Measurements from ENCODE around the gene PIF1.

Gene PIF1, protein sequence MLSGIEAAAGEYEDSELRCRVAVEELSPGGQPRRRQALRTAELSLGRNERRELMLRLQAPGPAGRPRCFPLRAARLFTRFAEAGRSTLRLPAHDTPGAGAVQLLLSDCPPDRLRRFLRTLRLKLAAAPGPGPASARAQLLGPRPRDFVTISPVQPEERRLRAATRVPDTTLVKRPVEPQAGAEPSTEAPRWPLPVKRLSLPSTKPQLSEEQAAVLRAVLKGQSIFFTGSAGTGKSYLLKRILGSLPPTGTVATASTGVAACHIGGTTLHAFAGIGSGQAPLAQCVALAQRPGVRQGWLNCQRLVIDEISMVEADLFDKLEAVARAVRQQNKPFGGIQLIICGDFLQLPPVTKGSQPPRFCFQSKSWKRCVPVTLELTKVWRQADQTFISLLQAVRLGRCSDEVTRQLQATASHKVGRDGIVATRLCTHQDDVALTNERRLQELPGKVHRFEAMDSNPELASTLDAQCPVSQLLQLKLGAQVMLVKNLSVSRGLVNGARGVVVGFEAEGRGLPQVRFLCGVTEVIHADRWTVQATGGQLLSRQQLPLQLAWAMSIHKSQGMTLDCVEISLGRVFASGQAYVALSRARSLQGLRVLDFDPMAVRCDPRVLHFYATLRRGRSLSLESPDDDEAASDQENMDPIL

DNA sequence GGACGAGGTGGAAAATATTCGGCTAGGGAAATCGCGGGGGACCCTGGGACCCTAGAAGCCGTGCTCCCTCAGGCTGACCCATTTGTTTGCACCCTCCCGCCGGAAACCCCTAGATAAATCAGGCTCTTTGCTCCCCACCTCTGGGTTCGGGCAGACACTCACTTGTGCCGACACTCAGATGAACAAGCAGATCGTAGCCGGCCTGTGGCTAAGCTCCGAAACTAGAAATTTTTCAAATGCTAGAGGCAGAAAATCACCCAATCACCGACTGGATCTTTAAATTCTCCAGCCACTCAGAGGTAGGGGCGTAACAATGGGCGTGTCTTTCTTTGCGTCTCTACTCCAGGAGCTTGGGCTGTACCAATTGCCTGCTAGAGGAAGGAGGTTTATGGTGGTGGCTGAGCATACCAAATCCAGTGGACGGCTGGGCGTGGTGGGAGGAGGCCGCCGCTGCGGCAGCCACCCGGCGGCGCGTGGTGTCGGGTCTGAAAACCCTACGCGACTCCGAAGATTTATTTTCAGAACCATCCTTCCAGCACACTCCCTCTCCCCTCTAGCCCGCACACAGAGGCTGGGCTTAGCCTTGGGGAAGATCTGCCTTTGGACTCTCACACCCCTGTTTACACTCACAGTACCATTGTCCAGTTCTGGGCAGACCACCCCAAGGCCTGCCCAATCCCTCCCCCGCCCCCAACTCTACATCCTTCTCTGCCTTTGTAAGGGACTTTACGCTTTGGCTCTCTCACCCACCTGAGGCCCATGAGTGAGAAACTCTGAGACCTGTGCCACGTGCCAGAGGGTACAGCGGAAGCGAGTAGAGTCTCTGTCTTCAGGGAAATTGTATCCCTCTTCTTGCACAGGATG, at the start of gene PIF1:
TSS of gene PIF1 (minus strand) at position 217 of the 864 bp plus-strand sequence. CDS start 1,312 bp downstream, outside the sequence.
- Histone ChIP-seq H3K27me3 (ENCODE audit: low read depth, low read length) (no peaks in the 10 kb centered on the region), H3K9me3 (ENCODE audit: control insufficient read depth in 1 of 2, low read length in 2 of 2) (no peaks in the 10 kb centered on the region), H3K4me1 (ENCODE audit: control insufficient read depth in 1 of 2, insufficient read depth in 2 of 2, low read length in 2 of 2) (peaks cover 4 to 27% of the 10 kb centered on the region in 2 donors), H3K4me3 (ENCODE audit: low read depth in 1 of 2, low read length in 2 of 2) (peak within 1 kb of the TSS; percentile 66 to 80), H3K36me3 (ENCODE audit: control insufficient read depth in 1 of 2, insufficient read depth in 2 of 2, low read length in 2 of 2) (no peaks in the 10 kb centered on the region), H3K27ac (ENCODE audit: low read length) (no peak within 1 kb of the TSS)

DNA sequence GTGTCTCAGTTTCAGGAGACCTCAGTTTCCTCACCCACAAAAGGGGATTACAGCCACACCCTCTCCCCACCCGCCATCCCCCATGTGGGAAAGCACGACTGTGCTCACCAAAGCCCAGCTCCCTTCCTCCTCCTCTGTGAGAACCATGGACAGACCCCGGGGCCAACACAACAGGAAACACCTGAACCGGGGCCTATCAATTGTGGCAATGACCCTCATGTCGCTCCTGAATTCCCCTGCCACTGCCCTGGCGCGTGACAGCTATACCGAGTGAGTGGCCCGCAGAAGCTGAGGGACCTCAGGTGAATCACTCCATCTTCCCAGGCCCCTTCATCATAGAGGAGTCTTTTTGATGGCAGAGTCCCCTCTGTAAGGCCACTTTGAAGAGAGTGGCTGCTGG, 44.9 kb upstream of the PIF1 start:
- Histone ChIP-seq H3K27me3 (ENCODE audit: low read depth, low read length) (no peaks in the 10 kb centered on the region), H3K9me3 (ENCODE audit: control insufficient read depth in 1 of 2, low read length in 2 of 2) (no peaks in the 10 kb centered on the region), H3K4me1 (ENCODE audit: control insufficient read depth in 1 of 2, insufficient read depth in 2 of 2, low read length in 2 of 2) (peaks cover 7 to 18% of the 10 kb centered on the region in 2 donors), H3K27ac (ENCODE audit: low read length) (no peak overlapping the region), H3K4me3 (ENCODE audit: low read depth in 1 of 2, low read length in 2 of 2) (no peak overlapping the region), H3K36me3 (ENCODE audit: control insufficient read depth in 1 of 2, insufficient read depth in 2 of 2, low read length in 2 of 2) (peaks cover 16% of the 10 kb centered on the region in 2 donors)

DNA sequence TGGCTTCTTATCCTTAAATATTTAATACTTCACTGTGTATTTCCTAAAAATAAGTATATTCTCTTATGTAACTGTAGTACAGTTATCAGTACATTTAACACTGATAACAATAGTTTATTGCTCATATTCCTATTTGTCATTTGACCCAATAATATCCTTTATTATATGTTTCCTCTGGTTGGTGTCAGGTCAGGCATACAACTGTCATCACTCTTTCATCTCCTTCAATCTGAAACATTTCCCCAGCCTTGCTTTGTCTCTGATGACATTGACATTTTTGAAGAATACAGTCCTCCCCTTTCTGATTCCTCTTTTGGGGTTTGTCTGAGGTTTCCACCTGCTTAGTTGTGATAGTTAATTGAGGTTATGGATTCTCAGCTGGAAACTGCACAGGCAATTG, 44.1 kb upstream of the PIF1 start:
- Histone ChIP-seq H3K4me1 (ENCODE audit: control insufficient read depth in 1 of 2, insufficient read depth in 2 of 2, low read length in 2 of 2) (peaks cover 7 to 18% of the 10 kb centered on the region in 2 donors), H3K27me3 (ENCODE audit: low read depth, low read length) (no peaks in the 10 kb centered on the region), H3K27ac (ENCODE audit: low read length) (no peak overlapping the region), H3K36me3 (ENCODE audit: control insufficient read depth in 1 of 2, insufficient read depth in 2 of 2, low read length in 2 of 2) (peaks cover 16 to 25% of the 10 kb centered on the region in 2 donors), H3K9me3 (ENCODE audit: control insufficient read depth in 1 of 2, low read length in 2 of 2) (no peaks in the 10 kb centered on the region), H3K4me3 (ENCODE audit: low read depth in 1 of 2, low read length in 2 of 2) (no peak overlapping the region)

DNA sequence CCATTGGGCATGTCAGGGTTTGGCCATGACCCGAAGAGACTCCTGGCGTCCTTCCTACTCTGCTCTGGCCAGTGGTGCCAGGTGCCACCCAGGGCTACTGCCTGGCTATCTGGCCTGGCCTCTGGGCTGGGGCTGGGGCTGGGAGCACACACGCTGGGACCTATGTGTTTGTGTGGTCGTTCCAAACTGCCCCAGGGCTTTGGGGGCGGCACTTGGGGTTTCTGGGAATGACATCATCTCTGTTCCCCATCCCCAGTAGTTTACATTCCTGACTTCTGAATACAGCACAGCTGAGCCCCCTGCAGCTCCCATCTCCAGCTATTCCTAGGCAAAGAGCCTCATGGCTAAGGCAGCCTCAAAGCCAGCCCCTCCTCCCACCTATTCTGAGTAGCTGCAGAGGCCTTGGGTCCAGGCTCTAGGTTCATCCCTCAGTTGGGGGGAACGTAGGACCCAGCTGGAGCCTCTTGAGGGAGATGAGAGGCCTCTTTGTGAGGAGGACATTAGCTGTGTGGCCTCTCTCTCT, 40.6 kb upstream of the PIF1 start:
- Histone ChIP-seq H3K9me3 (ENCODE audit: control insufficient read depth in 1 of 2, low read length in 2 of 2) (no peaks in the 10 kb centered on the region), H3K4me3 (ENCODE audit: low read depth in 1 of 2, low read length in 2 of 2) (no peak overlapping the region), H3K4me1 (ENCODE audit: control insufficient read depth in 1 of 2, insufficient read depth in 2 of 2, low read length in 2 of 2) (peaks cover 0 to 29% of the 10 kb centered on the region in 2 donors), H3K27ac (ENCODE audit: low read length) (peak overlapping the region; percentile 60), H3K36me3 (ENCODE audit: control insufficient read depth in 1 of 2, insufficient read depth in 2 of 2, low read length in 2 of 2) (peaks cover 30 to 40% of the 10 kb centered on the region in 2 donors), H3K27me3 (ENCODE audit: low read depth, low read length) (no peaks in the 10 kb centered on the region)

DNA sequence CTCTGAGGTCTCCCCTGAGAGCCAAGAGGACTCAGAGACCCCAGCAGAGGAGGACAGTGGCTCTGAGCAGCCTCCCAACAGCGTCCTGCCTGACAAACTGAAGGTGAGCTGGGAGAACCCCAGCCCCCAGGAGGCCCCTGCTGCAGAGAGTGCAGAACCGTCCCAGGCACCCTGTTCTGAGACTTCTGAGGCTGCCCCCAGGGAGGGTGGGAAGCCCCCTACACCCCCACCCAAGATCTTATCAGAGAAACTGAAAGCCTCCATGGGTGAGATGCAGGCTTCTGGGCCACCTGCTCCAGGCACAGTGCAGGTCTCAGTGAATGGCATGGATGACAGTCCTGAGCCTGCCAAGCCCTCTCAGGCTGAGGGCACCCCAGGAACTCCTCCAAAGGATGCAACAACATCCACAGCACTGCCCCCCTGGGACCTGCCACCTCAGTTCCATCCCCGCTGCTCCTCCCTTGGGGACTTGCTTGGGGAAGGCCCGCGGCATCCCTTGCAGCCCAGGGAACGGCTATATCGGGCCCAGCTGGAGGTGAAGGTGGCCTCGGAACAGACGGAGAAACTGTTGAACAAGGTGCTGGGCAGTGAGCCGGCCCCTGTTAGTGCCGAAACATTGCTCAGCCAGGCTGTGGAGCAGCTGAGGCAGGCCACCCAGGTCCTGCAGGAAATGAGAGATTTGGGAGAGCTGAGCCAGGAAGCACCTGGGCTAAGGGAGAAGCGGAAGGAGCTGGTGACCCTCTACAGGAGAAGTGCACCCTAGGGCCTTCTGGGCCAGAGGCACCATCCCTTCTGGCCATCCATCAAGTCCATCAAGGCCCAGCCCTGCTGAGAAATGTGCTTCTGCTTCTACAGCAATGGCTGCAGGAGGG, 39.9 kb upstream of the PIF1 start:
- Histone ChIP-seq H3K4me1 (ENCODE audit: control insufficient read depth in 1 of 2, insufficient read depth in 2 of 2, low read length in 2 of 2) (peaks cover 0 to 33% of the 10 kb centered on the region in 2 donors), H3K27ac (ENCODE audit: low read length) (peak overlapping the region; percentile 60)

DNA sequence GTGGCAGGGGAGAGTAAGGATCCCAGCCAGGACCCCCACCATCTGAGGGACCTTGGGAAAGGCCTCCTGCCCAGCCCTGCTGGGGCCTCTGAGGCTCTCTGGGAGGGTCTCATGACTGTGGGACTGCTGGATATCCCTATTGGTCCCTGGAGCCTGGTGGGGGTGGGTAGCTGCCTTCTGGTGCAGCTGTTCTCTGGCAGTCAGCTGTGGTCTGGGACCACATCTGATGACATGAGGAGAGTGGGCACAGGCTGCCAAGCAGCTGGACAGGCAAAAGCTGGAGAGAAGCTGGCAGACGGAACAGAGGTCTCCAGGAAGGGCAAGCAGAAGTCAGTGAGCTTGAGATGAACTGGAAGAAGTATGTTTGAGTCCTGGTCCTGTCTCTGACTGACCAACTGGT, 38.6 kb upstream of the PIF1 start:
- peaks cover 39 to 54% of the 10 kb centered on the region in 2 donors for H3K36me3 ChIP-seq (ENCODE audit: control insufficient read depth in 1 of 2, insufficient read depth in 2 of 2, low read length in 2 of 2)
- H3K27me3 ChIP-seq (ENCODE audit: low read depth, low read length), result no peaks in the 10 kb centered on the region
- H3K4me3 ChIP-seq (ENCODE audit: low read depth in 1 of 2, low read length in 2 of 2), result no peak overlapping the region
- no peaks in the 10 kb centered on the region for H3K9me3 ChIP-seq (ENCODE audit: control insufficient read depth in 1 of 2, low read length in 2 of 2)
- no peak overlapping the region for H3K27ac ChIP-seq (ENCODE audit: low read length)
- peaks cover 0 to 33% of the 10 kb centered on the region in 2 donors for H3K4me1 ChIP-seq (ENCODE audit: control insufficient read depth in 1 of 2, insufficient read depth in 2 of 2, low read length in 2 of 2)

More for the DNA sequence above, 39.9 kb upstream of the PIF1 start:
- Histone ChIP-seq H3K27me3 (ENCODE audit: low read depth, low read length) (no peaks in the 10 kb centered on the region), H3K9me3 (ENCODE audit: control insufficient read depth in 1 of 2, low read length in 2 of 2) (no peaks in the 10 kb centered on the region), H3K4me3 (ENCODE audit: low read depth in 1 of 2, low read length in 2 of 2) (no peak overlapping the region), H3K36me3 (ENCODE audit: control insufficient read depth in 1 of 2, insufficient read depth in 2 of 2, low read length in 2 of 2) (peaks cover 34 to 47% of the 10 kb centered on the region in 2 donors)

DNA sequence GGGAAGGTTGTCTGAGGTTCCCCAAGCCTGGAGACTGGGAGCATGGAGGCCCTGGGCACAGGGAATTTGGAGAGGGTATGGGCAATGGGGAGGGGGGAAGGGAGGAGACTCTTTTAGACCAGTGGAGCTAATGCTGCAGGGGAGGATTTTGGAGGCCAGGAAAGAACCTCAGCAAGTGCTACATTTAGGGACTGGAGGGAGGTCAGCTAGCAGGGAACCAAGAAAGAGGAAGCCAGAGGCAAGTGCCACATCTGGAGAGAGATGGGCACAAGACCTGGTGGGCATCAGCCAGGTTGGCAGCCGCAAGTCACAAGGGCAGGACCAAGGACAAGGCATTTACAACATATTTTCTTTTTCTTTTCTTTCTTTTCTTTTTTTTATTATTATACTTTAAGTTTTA, 37.0 kb upstream of the PIF1 start:
- Histone ChIP-seq H3K27ac (ENCODE audit: low read length) (no peak overlapping the region), H3K27me3 (ENCODE audit: low read depth, low read length) (no peaks in the 10 kb centered on the region), H3K4me1 (ENCODE audit: control insufficient read depth in 1 of 2, insufficient read depth in 2 of 2, low read length in 2 of 2) (peaks cover 8 to 43% of the 10 kb centered on the region in 2 donors), H3K4me3 (ENCODE audit: low read depth in 1 of 2, low read length in 2 of 2) (no peak overlapping the region), H3K36me3 (ENCODE audit: control insufficient read depth in 1 of 2, insufficient read depth in 2 of 2, low read length in 2 of 2) (peaks cover 45 to 55% of the 10 kb centered on the region in 2 donors), H3K9me3 (ENCODE audit: control insufficient read depth in 1 of 2, low read length in 2 of 2) (no peaks in the 10 kb centered on the region)

DNA sequence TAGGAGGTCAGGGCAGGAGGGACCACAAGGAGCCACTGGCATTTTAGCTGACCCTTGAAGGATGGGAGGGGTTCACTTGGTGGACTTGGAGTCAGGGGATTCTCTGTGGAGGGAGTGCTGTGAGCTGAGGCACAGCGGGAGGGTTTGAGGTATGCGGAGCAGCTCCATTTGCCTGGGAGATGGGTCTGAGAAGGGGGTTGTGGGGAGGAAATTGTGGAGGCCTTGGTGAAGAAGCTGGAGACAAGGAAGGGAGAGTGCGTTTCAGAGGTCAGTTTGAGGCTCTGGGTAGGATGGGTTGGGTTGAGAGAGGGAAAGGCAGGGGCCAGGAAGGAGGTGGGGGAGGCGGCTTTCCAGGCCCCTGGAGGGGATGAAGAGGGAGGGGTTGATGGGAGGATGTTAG, 36.5 kb upstream of the PIF1 start:
- Histone ChIP-seq H3K9me3 (ENCODE audit: control insufficient read depth in 1 of 2, low read length in 2 of 2) (no peaks in the 10 kb centered on the region), H3K4me3 (ENCODE audit: low read depth in 1 of 2, low read length in 2 of 2) (no peak overlapping the region), H3K4me1 (ENCODE audit: control insufficient read depth in 1 of 2, insufficient read depth in 2 of 2, low read length in 2 of 2) (peaks cover 13 to 45% of the 10 kb centered on the region in 2 donors), H3K36me3 (ENCODE audit: control insufficient read depth in 1 of 2, insufficient read depth in 2 of 2, low read length in 2 of 2) (peaks cover 41 to 56% of the 10 kb centered on the region in 2 donors), H3K27ac (ENCODE audit: low read length) (no peak overlapping the region), H3K27me3 (ENCODE audit: low read depth, low read length) (no peaks in the 10 kb centered on the region)

DNA sequence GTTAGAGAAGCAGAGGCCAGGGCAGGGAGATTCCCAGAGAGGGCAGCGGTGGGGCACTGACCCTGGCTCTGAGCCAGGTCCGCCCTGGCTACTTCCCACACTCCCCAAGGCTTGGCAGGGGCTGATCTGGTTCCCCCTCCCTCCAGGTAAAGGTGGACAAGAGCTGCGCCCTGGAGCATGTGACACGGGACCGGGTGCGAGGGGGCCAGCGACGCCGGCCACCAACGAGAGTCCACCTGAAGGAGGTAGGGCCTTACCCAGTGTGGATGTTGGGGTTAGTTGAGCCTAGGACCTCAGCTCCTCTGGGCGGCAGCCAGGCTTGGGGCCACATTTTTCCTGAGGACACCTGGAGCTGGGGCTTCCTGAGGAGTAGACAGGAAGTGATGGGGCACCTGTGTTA, 35.9 kb upstream of the PIF1 start:
- Histone ChIP-seq H3K9me3 (ENCODE audit: control insufficient read depth in 1 of 2, low read length in 2 of 2) (no peaks in the 10 kb centered on the region), H3K27ac (ENCODE audit: low read length) (no peak overlapping the region), H3K27me3 (ENCODE audit: low read depth, low read length) (no peaks in the 10 kb centered on the region), H3K36me3 (ENCODE audit: control insufficient read depth in 1 of 2, insufficient read depth in 2 of 2, low read length in 2 of 2) (peaks cover 41 to 53% of the 10 kb centered on the region in 2 donors), H3K4me3 (ENCODE audit: low read depth in 1 of 2, low read length in 2 of 2) (no peak overlapping the region), H3K4me1 (ENCODE audit: control insufficient read depth in 1 of 2, insufficient read depth in 2 of 2, low read length in 2 of 2) (peaks cover 18 to 45% of the 10 kb centered on the region in 2 donors)

DNA sequence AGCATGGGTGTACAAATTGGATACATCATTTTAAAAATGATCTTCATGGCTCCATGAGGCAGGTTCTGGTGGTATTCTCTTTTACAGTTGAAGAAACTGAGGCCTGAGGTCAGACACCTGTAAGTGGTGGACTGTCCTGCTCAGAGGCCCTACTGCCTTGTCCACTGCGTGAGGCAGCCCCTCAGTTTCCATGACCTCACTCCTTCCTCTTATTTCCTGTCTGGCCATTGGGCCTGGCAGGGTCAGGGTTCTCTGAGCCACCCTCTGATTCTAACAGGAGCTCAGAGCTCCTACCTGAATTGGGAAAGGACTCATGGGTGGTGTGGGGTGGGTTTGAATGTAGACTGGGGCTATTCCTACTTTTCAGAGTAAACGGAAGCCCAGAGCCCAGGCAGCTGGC, 33.8 kb upstream of the PIF1 start:
- Histone ChIP-seq H3K27ac (ENCODE audit: low read length) (peak overlapping the region; percentile 3), H3K27me3 (ENCODE audit: low read depth, low read length) (no peaks in the 10 kb centered on the region), H3K9me3 (ENCODE audit: control insufficient read depth in 1 of 2, low read length in 2 of 2) (no peaks in the 10 kb centered on the region), H3K4me1 (ENCODE audit: control insufficient read depth in 1 of 2, insufficient read depth in 2 of 2, low read length in 2 of 2) (peaks cover 32 to 57% of the 10 kb centered on the region in 2 donors), H3K4me3 (ENCODE audit: low read depth in 1 of 2, low read length in 2 of 2) (no peak overlapping the region), H3K36me3 (ENCODE audit: control insufficient read depth in 1 of 2, insufficient read depth in 2 of 2, low read length in 2 of 2) (peaks cover 51 to 57% of the 10 kb centered on the region in 2 donors)
